AG04450 (cell line): ENCODE measurements around the gene CCR1. TPM values are rescaled to one million over a fixed set of nuclear protein-coding genes. Genes with fewer than 3 reads are reported as not detected.

Source experiments
- CTCF ChIA-PET: fragments of 300-600, 350-600 bp; formaldehyde crosslinking; extraction: SDS; loops from one replicate; lab custom pipeline; 2022; ENCODE audit warnings: antibody characterized with exemption, inconsistent platforms; lab: Charles Lee
- POLR2A ChIA-PET: fragments of 350-600 bp; formaldehyde crosslinking; extraction: SDS; loops from one replicate; lab custom pipeline; 2021; ENCODE audit warnings: antibody characterized with exemption, inconsistent platforms; lab: Yijun Ruan, JAX
- DNase-seq: peaks from one replicate; pipeline ENCODE4 v3.0.0-alpha.2; 2011; ENCODE audit warnings: low read depth, low spot score
- H3K27ac ChIP-seq: one replicate; pipeline ENCODE4 v1.5.1; 2012; ENCODE audit warnings: low read depth, low read length, control low read depth
- H3K27me3 ChIP-seq: one replicate; pipeline ENCODE4 v1.6.0; 2012; ENCODE audit warnings: low read length; ENCODE audit not compliant: control insufficient read depth, insufficient read depth
- H3K4me3 ChIP-seq: 2 replicates; pipeline ENCODE4 v1.5.1; 2011; ENCODE audit warnings: mild to moderate bottlenecking, low read depth, low read length, control low read depth
- H3K9me3 ChIP-seq: 2 replicates; pipeline ENCODE4 v1.5.1; 2012; ENCODE audit warnings: low read length; ENCODE audit not compliant: control insufficient read depth, insufficient read depth
- CTCF ChIP-seq: IDR thresholded peaks from 2 replicates; pipeline ENCODE4 v1.5.1; 2011; ENCODE audit warnings: low read depth, low read length, control low read depth, inconsistent platforms
- polyA plus RNA-seq: library from polyadenylated mRNA; depleted of rRNA; stranded (reverse); fragments of >200 nt; gene quantifications from 2 replicates; pipeline ENCODE4 v1.2.3, GENCODE V29; 2011

The CCR1 gene
- polyA plus RNA-seq, 1 experiment: 0.02 TPM

GRCh38 chr3:46206282-46207015, 1.7 kb downstream of the CCR1 start:
- no peak for DNase-seq
- no peak for TF ChIP-seq CTCF
- Histone ChIP-seq H3K27ac (no peak overlapping the region), H3K27me3 (peaks cover 3% of the 10 kb centered on the region), H3K9me3 (no peaks in the 10 kb centered on the region), H3K4me3 (no peak overlapping the region)
- ChIA-PET CTCF (no interaction called here), POLR2A (no interaction called here)

DNA sequence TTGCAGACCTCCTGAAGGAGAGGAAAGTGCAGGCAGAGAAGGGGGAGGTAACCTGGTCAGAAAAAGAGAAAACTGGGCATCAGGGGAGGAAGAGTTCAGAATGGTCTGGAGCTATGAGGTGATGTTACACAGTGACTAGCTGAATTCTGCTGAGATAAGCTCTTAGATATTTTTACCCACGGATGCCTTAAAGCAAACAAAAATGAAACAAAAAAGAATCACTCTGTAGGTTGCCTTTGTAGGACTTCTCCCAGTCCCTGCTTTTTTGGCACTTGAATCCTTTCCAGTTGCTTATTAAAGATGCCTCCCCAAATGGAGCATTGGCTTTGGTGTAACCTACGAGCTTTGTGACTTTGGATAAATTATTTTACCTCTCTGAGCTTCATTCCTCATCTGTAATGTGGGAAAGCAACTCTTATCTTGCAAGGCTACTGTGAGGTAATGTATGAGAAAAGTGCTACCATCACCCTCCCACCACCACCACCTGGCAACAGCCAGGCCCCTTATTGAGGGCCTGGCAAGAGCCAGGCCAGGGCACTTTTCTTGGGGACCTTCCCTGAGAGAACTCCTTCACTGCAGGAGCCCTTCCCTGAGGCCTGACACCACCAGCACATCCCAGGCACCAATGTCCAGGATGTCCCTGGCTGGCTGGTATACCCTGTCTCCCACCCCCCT, 2.7 kb downstream of the CCR1 start:
- CTCF ChIA-PET: no interaction called here
- POLR2A ChIA-PET: no interaction called here
- H3K9me3 ChIP-seq: no peaks in the 10 kb centered on the region
- no peak for TF ChIP-seq CTCF
- DNase-seq: no peak
- H3K27me3 ChIP-seq: peaks cover 11% of the 10 kb centered on the region
- no peak overlapping the region for H3K27ac ChIP-seq
- no peak overlapping the region for H3K4me3 ChIP-seq

DNA sequence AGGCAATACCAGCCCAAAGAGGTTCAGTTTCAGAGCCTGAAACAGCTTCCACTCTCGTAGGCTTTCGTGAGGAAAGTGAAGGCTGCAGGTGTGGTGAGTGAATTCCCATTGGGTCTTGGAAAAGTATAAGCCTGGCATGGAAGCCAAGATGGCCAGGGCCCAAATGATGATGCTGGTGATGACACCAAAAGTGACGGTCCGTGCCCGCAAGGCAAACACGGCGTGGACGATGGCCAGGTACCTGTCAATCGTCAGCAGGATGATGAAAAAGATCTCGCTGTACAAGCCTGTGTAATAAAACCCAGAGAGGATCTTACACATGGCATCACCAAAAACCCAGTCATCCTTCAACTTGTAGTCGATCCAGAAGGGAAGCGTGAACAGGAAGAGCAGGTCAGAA, 4.4 kb downstream of the CCR1 start:
- no peak for DNase-seq

GRCh38 chr3:46202535-46202934, 5.6 kb downstream of the CCR1 start:
- DNase-seq: no peak
- H3K27ac ChIP-seq: no peak overlapping the region
- POLR2A ChIA-PET: no interaction called here
- no peak overlapping the region for H3K4me3 ChIP-seq
- CTCF ChIA-PET: no interaction called here
- H3K9me3 ChIP-seq: no peaks in the 10 kb centered on the region
- TF ChIP-seq CTCF: no peak
- peaks cover 18% of the 10 kb centered on the region for H3K27me3 ChIP-seq

More for the DNA sequence above, 4.4 kb downstream of the CCR1 start:
- Histone ChIP-seq H3K9me3 (no peaks in the 10 kb centered on the region), H3K4me3 (no peak overlapping the region), H3K27me3 (peaks cover 18% of the 10 kb centered on the region), H3K27ac (no peak overlapping the region)
- CTCF ChIA-PET: no interaction called here
- POLR2A ChIA-PET: no interaction called here
- no peak for TF ChIP-seq CTCF

DNA sequence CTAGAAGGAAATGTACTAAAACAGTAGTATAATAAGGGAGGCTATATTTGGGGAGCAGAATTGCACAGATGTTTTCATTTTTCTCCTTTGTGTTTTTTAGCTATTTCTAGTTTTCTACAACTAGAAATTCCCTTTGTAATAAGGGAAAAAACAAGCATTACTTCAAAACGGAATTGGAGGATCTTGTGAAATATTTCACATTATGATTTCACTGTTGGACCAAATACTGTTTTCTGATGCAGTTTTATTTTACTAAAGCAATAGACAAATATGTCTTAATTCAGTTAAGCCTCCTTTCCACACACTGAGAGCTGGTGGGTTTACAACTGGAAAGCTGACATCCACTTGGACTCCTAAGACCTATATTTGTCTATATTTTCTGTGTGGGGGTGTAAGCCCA, 7.3 kb downstream of the CCR1 start:
- TF ChIP-seq CTCF: no peak
- DNase-seq: no peak
- no peaks in the 10 kb centered on the region for H3K9me3 ChIP-seq
- ChIA-PET POLR2A (no interaction called here), CTCF (no interaction called here)
- H3K4me3 ChIP-seq: no peak overlapping the region
- H3K27ac ChIP-seq: no peak overlapping the region
- H3K27me3 ChIP-seq: peaks cover 15% of the 10 kb centered on the region
